Nephron progenitor cell (in vitro differentiated cells): ENCODE measurements around the gene TMED3.

Experiments used
- DNase-seq: peaks from one replicate; pipeline ENCODE4 v3.0.0; 2021
- H3K27ac Mint-ChIP-seq: 2 replicates; pipeline ENCODE4 v1.8.0; 2021; ENCODE audit warnings: mild to moderate bottlenecking, moderate library complexity, mixed read lengths
- H3K27me3 Mint-ChIP-seq: 2 replicates; pipeline ENCODE4 v1.8.0; 2021; ENCODE audit warnings: mild to moderate bottlenecking, low read depth, mixed read lengths; ENCODE audit not compliant: poor library complexity
- H3K36me3 Mint-ChIP-seq: 2 replicates; pipeline ENCODE4 v1.8.0; 2021; ENCODE audit warnings: low read depth, mixed read lengths
- H3K4me1 Mint-ChIP-seq: 2 replicates; pipeline ENCODE4 v1.8.0; 2021; ENCODE audit warnings: mixed read lengths
- H3K4me3 Mint-ChIP-seq: 2 replicates; pipeline ENCODE4 v1.8.0; 2021; ENCODE audit warnings: mild to moderate bottlenecking, moderate library complexity, mixed read lengths
- H3K9me3 Mint-ChIP-seq: 2 replicates; pipeline ENCODE4 v1.8.0; 2021; ENCODE audit warnings: mild to moderate bottlenecking, moderate library complexity, mixed read lengths
- CTCF ChIP-seq: fragments of 200-600 bp; sonication (generic); IDR thresholded peaks from 2 replicates; pipeline ENCODE4 v1.5.0; 2021; ENCODE audit warnings: antibody characterized with exemption

The TMED3 gene

GRCh38 chr15:79322306-79322705, 11.4 kb downstream of the TMED3 start:
- Mint-ChIP-seq H3K4me3 (no peak overlapping the region), H3K27me3 (no peaks in the 10 kb centered on the region), H3K36me3 (peaks cover 79% of the 10 kb centered on the region)

GRCh38 chr15:79322945-79323344, 12.0 kb downstream of the TMED3 start:
- Mint-ChIP-seq H3K27me3 (no peaks in the 10 kb centered on the region), H3K9me3 (peaks cover 11% of the 10 kb centered on the region), H3K4me1 (no peaks in the 10 kb centered on the region), H3K27ac (no peak overlapping the region), H3K36me3 (peaks cover 79% of the 10 kb centered on the region), H3K4me3 (no peak overlapping the region)
- DNase-seq: no peak
- no peak for TF ChIP-seq CTCF

More at GRCh38 chr15:79322306-79322705, 11.4 kb downstream of the TMED3 start:
- H3K9me3 Mint-ChIP-seq: peaks cover 11% of the 10 kb centered on the region
- DNase-seq: no peak
- no peak overlapping the region for H3K27ac Mint-ChIP-seq
- no peaks in the 10 kb centered on the region for H3K4me1 Mint-ChIP-seq
- no peak for TF ChIP-seq CTCF

GRCh38 chr15:79329171-79329611, 18.3 kb downstream of the TMED3 start:
- peaks cover 36% of the 10 kb centered on the region for H3K36me3 Mint-ChIP-seq
- H3K4me1 Mint-ChIP-seq: no peaks in the 10 kb centered on the region
- peaks cover 5% of the 10 kb centered on the region for H3K9me3 Mint-ChIP-seq
- DNase-seq: no peak
- H3K4me3 Mint-ChIP-seq: no peak overlapping the region
- TF ChIP-seq CTCF: no peak
- H3K27ac Mint-ChIP-seq: peak overlapping the region; percentile 67
- no peaks in the 10 kb centered on the region for H3K27me3 Mint-ChIP-seq

- Mint-ChIP-seq H3K27ac (no peak overlapping the region), H3K4me3 (no peak overlapping the region), H3K9me3 (peaks cover 5% of the 10 kb centered on the region), H3K36me3 (peaks cover 12% of the 10 kb centered on the region), H3K4me1 (no peaks in the 10 kb centered on the region), H3K27me3 (no peaks in the 10 kb centered on the region)
- no peak for DNase-seq
- no peak for TF ChIP-seq CTCF
These were observed 22.1 kb downstream of the TMED3 start for GRCh38 chr15:79332824-79333510.

GRCh38 chr15:79337591-79337990, 26.7 kb downstream of the TMED3 start:
- Mint-ChIP-seq H3K4me3 (no peak overlapping the region), H3K9me3 (peaks cover 10% of the 10 kb centered on the region), H3K4me1 (no peaks in the 10 kb centered on the region), H3K36me3 (no peaks in the 10 kb centered on the region), H3K27me3 (no peaks in the 10 kb centered on the region), H3K27ac (no peak overlapping the region)
- no peak for TF ChIP-seq CTCF
- no peak for DNase-seq
